Activated naive CD8-positive, alpha-beta T cell (primary cell): ENCODE results near the gene WNT3A.

ENCODE experiments used
- H3K27ac Mint-ChIP-seq: one replicate; pipeline ENCODE4 v1.8.0; 2021; ENCODE audit warnings: mixed read lengths
- H3K27me3 Mint-ChIP-seq: one replicate; pipeline ENCODE4 v1.8.0; 2021; ENCODE audit warnings: mixed read lengths
- H3K36me3 Mint-ChIP-seq: one replicate; pipeline ENCODE4 v1.8.0; 2021; ENCODE audit warnings: mixed read lengths
- H3K4me1 Mint-ChIP-seq: one replicate; pipeline ENCODE4 v1.8.0; 2021; ENCODE audit warnings: low read depth, mixed read lengths
- H3K4me3 Mint-ChIP-seq: one replicate; pipeline ENCODE4 v1.8.0; 2021; ENCODE audit warnings: mild to moderate bottlenecking, mixed read lengths
- H3K9me3 Mint-ChIP-seq: one replicate; pipeline ENCODE4 v1.8.0; 2021; ENCODE audit warnings: low read depth, mixed read lengths

Gene WNT3A

DNA sequence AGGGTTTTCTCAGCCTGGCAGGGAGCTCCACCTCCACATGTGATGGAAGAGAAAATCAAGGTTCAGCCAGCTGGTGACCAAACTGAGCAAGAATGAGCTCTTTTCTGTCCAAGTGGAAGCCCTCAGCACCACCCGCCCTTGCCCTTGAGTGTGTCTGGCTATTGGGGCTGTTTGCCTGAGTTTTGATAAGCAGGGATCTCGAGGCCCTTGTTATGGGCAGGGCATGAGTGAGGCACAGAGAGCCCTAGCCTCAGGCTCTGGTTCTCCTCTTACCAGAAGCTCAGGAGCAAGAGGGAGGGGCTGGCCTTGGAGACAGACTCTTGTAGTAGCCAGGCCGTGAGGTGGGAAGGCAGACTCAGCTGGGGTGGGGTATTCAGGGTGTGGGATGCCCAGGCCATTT lies 38.2 kb downstream of the WNT3A start:
- Mint-ChIP-seq H3K36me3 (no peaks in the 10 kb centered on the region), H3K9me3 (no peaks in the 10 kb centered on the region), H3K27me3 (peaks cover 4% of the 10 kb centered on the region), H3K27ac (no peak overlapping the region), H3K4me1 (no peaks in the 10 kb centered on the region), H3K4me3 (no peak overlapping the region)

DNA sequence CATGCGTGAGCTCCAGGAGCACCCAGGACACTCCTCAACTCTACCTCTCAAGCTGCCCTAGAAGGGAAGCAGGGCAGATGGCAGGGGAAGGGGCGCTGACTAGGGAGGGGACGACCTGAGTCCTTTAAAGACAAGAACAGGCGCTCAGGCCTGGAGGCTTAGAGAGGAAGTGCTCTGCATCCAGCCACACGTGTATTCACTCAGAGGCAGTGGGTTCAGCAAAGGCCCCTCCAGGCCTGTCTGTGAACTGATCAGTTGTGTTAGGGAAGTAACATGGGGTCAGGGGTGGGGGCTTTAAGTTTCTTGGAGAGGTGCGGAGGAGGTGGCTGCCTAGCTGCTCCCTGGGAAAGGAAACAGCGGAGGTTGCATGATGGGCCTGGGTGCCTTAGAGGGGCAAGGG lies 38.6 kb downstream of the WNT3A start:
- no peaks in the 10 kb centered on the region for H3K4me1 Mint-ChIP-seq
- H3K4me3 Mint-ChIP-seq, result no peak overlapping the region
- H3K27ac Mint-ChIP-seq, result no peak overlapping the region
- no peaks in the 10 kb centered on the region for H3K27me3 Mint-ChIP-seq
- H3K9me3 Mint-ChIP-seq, result no peaks in the 10 kb centered on the region
- H3K36me3 Mint-ChIP-seq, result no peaks in the 10 kb centered on the region

DNA sequence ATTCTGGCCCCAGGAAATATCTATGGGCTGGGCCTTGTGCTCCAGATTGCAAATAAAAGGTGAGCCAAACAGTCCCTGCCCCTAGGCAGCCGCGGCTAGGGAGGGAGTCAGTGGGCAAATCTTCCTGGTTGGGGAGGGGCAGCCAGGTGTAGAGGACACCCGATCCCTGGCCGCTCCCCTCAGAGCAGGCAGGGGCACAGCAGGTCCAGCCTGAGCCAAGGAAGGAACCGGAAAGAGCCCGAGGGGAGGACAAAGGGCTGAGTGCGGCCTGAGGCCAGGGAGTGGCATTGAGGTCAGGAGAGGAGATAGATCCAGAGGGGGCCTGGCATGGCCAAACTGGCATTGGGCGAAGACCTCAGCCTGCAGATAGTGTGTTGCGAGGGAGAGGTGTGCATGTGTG lies 39.1 kb downstream of the WNT3A start:
- H3K4me1 Mint-ChIP-seq, result no peaks in the 10 kb centered on the region
- no peak overlapping the region for H3K4me3 Mint-ChIP-seq
- H3K9me3 Mint-ChIP-seq, result no peaks in the 10 kb centered on the region
- no peaks in the 10 kb centered on the region for H3K27me3 Mint-ChIP-seq
- no peak overlapping the region for H3K27ac Mint-ChIP-seq
- H3K36me3 Mint-ChIP-seq, result no peaks in the 10 kb centered on the region

DNA sequence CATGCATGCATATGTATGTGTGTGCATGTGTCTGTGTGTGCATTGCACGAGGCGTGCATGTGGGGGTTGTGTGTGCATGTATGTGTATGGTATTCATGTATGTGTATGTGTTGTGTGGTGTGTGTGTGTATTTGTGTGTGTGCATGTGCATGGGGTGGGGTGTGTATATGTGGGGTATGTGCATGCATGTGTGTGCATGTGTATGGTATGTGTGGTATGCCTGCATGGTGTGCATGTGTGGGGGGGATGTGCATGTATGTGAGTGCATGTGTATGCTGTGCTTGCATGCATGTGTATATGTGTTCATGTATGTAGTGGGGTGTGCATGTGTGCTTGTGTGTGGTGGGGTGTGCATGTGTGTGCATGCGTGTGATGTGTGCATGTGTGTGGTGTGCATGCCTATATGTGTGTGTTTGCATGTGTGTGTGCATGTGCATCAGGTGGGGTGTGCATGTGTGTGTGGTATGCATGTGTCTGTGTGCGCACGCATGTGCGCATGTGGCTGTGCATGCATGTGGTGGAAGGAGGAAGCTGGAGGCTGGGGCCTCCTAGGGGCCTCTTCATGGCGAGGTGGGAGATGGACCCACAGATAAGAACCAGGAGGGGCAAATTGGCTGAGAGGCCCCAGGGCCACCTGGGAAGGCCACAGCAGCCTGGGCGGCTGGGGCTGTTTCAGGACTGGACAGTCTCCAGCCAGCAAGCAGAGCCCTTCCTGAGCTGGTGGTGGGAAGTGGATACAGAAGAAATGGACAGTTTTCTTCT lies 39.8 kb downstream of the WNT3A start:
- no peaks in the 10 kb centered on the region for H3K4me1 Mint-ChIP-seq
- peaks cover 1% of the 10 kb centered on the region for H3K27me3 Mint-ChIP-seq
- no peak overlapping the region for H3K4me3 Mint-ChIP-seq
- H3K36me3 Mint-ChIP-seq, result no peaks in the 10 kb centered on the region
- no peaks in the 10 kb centered on the region for H3K9me3 Mint-ChIP-seq
- no peak overlapping the region for H3K27ac Mint-ChIP-seq

DNA sequence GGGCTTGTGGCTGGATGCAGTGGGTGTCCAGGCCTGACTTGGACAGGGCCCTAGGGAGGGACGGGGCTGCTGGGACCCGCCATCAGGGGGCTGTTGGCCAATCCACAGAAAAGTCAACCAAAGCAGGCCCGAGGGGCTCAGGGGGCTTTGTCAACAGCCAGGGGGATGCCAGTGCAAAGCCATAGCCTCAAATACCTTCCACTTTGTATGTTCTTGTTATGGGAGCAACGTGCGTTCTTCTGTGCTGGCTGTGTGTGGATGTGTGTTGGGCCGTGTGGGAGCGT lies 40.3 kb downstream of the WNT3A start:
- Mint-ChIP-seq H3K4me3 (no peak overlapping the region), H3K9me3 (no peaks in the 10 kb centered on the region), H3K27ac (no peak overlapping the region), H3K4me1 (no peaks in the 10 kb centered on the region), H3K27me3 (peaks cover 4% of the 10 kb centered on the region), H3K36me3 (no peaks in the 10 kb centered on the region)

DNA sequence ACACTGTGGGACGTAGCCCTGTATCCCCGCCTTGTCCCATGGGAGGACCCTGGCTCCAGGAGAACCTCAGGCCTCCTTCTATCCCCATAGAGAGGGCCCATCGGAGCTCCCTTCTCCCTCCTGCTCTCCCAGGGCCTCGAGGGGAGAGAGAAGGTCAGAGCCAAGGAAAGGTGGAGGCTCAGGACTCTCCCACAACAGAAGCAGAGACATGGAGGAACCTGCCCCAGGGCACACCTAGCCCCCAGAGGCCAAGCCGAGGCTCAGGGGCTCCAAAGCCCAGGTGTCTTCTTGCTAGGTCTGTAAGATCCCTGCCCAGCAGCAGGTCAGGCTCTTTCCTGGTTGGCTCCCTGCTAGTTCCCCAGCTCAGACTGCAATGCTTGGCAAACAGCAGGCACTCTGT lies 41.3 kb downstream of the WNT3A start:
- Mint-ChIP-seq H3K4me3 (no peak overlapping the region), H3K27me3 (peaks cover 8% of the 10 kb centered on the region), H3K36me3 (no peaks in the 10 kb centered on the region), H3K4me1 (no peaks in the 10 kb centered on the region), H3K9me3 (no peaks in the 10 kb centered on the region), H3K27ac (no peak overlapping the region)

DNA sequence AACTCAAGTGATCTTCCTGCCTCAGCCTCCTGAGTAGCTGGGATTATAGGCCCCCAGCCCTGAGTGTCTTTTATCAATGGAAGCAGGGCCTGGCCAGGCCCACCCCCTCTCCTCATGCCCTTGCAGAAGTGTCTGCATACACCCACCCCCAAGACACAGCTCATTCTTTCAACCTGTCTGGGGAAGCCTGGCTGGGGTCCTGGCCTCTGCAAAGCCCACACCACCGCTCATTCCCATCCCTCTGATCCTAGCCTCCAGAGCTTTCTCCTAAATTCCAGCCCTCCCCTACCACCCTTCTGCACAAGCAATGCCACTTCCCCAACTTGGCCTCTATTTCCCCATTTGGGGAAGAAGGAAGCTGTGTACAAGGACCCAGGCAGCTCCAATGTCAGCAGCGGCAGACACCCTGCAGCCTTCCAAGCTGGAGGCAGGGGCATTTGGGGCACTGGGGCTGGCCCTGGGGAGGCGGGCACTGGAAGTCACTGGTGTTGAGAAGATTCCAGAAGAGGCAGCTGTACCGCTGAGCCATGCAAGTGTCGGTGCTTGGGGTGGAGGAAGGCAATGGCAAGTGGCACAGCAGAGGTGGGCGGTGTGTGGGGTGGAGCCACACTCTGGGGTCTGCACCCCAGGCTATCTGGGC lies 42.0 kb downstream of the WNT3A start:
- H3K27me3 Mint-ChIP-seq, result peaks cover 8% of the 10 kb centered on the region
- no peaks in the 10 kb centered on the region for H3K4me1 Mint-ChIP-seq
- no peak overlapping the region for H3K4me3 Mint-ChIP-seq
- no peak overlapping the region for H3K27ac Mint-ChIP-seq
- H3K36me3 Mint-ChIP-seq, result no peaks in the 10 kb centered on the region
- H3K9me3 Mint-ChIP-seq, result no peaks in the 10 kb centered on the region

DNA sequence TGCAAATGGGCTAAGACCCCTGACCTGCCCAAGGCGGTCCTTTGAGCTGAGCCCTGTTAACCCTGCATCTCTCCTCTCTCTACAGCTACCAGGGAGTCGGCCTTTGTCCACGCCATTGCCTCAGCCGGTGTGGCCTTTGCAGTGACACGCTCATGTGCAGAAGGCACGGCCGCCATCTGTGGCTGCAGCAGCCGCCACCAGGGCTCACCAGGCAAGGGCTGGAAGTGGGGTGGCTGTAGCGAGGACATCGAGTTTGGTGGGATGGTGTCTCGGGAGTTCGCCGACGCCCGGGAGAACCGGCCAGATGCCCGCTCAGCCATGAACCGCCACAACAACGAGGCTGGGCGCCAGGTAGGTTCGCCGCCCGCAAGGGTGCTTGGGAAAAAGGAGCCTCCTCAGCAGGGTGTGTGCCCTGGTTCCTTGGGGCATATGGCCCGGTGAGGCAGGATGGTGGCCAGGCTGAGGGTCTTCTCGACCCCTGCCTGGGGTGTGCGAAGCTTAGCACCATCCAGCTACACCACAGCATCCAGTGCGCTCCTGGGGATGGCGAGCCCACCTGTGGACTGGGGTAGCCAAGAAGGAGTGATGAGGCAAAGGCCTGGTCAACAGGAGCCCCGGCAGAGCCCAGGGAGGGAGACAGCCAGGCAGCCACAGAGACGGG lies 43.9 kb downstream of the WNT3A start:
- Mint-ChIP-seq H3K9me3 (no peaks in the 10 kb centered on the region), H3K4me3 (no peak overlapping the region), H3K4me1 (no peaks in the 10 kb centered on the region), H3K27me3 (peaks cover 10% of the 10 kb centered on the region), H3K36me3 (no peaks in the 10 kb centered on the region), H3K27ac (no peak overlapping the region)

DNA sequence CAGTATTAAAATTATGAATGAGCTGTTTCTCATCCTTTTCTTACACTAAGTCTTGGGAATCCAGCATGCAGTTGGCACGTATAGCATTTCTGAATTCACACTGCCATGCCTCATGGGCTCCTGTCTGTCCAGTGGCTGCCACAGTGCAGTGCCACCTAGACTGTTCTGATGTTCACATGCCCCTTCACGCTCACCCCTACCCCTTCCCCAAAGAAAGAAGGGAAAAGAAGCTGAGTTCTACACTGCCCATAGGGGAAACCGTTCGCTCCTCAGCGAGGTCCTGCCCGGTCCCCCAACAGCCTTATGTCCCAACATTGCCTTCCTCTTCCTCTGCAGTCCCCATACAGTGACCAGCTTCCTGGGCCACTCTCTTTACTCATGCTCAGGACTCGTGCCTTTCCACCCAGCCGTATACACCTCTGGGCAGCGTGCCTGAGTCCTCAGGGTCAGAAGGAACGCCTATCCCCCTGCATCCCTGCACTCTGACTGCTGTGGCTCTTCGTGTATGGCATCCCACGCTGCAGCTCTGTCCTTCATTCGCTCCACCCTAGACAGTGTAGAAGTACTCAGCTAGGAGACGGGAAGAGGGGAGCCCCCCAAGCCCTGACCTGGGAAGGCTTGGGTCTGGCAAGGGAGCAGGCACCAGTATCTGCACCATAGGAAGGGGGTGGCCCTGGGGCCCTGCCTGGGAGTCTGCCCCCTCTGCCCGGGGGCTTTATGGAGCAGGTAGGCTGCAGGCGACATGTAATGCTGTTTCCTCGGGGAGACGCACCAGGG lies 51.6 kb downstream of the WNT3A start:
- H3K4me3 Mint-ChIP-seq, result peak overlapping the region; percentile 33
- no peaks in the 10 kb centered on the region for H3K36me3 Mint-ChIP-seq
- H3K27me3 Mint-ChIP-seq, result peaks cover 12% of the 10 kb centered on the region
- H3K27ac Mint-ChIP-seq, result no peak overlapping the region
- peaks cover 9% of the 10 kb centered on the region for H3K4me1 Mint-ChIP-seq
- no peaks in the 10 kb centered on the region for H3K9me3 Mint-ChIP-seq

DNA sequence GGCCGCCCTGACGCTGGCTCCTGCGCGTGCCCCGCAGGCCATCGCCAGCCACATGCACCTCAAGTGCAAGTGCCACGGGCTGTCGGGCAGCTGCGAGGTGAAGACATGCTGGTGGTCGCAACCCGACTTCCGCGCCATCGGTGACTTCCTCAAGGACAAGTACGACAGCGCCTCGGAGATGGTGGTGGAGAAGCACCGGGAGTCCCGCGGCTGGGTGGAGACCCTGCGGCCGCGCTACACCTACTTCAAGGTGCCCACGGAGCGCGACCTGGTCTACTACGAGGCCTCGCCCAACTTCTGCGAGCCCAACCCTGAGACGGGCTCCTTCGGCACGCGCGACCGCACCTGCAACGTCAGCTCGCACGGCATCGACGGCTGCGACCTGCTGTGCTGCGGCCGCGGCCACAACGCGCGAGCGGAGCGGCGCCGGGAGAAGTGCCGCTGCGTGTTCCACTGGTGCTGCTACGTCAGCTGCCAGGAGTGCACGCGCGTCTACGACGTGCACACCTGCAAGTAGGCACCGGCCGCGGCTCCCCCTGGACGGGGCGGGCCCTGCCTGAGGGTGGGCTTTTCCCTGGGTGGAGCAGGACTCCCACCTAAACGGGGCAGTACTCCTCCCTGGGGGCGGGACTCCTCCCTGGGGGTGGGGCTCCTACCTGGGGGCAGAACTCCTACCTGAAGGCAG lies 52.3 kb downstream of the WNT3A start:
- Mint-ChIP-seq H3K4me3 (peak overlapping the region; percentile 54), H3K9me3 (no peaks in the 10 kb centered on the region), H3K4me1 (peaks cover 9% of the 10 kb centered on the region), H3K27me3 (peaks cover 12% of the 10 kb centered on the region), H3K27ac (no peak overlapping the region), H3K36me3 (no peaks in the 10 kb centered on the region)

DNA sequence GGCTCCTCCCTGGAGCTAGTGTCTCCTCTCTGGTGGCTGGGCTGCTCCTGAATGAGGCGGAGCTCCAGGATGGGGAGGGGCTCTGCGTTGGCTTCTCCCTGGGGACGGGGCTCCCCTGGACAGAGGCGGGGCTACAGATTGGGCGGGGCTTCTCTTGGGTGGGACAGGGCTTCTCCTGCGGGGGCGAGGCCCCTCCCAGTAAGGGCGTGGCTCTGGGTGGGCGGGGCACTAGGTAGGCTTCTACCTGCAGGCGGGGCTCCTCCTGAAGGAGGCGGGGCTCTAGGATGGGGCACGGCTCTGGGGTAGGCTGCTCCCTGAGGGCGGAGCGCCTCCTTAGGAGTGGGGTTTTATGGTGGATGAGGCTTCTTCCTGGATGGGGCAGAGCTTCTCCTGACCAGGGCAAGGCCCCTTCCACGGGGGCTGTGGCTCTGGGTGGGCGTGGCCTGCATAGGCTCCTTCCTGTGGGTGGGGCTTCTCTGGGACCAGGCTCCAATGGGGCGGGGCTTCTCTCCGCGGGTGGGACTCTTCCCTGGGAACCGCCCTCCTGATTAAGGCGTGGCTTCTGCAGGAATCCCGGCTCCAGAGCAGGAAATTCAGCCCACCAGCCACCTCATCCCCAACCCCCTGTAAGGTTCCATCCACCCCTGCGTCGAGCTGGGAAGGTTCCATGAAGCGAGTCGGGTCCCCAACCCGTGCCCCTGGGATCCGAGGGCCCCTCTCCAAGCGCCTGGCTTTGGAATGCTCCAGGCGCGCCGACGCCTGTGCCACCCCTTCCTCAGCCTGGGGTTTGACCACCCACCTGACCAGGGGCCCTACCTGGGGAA lies 53.0 kb downstream of the WNT3A start:
- Mint-ChIP-seq H3K4me1 (peaks cover 9% of the 10 kb centered on the region), H3K4me3 (peak overlapping the region; percentile 54), H3K27me3 (peaks cover 11% of the 10 kb centered on the region), H3K27ac (no peak overlapping the region), H3K36me3 (no peaks in the 10 kb centered on the region), H3K9me3 (no peaks in the 10 kb centered on the region)

DNA sequence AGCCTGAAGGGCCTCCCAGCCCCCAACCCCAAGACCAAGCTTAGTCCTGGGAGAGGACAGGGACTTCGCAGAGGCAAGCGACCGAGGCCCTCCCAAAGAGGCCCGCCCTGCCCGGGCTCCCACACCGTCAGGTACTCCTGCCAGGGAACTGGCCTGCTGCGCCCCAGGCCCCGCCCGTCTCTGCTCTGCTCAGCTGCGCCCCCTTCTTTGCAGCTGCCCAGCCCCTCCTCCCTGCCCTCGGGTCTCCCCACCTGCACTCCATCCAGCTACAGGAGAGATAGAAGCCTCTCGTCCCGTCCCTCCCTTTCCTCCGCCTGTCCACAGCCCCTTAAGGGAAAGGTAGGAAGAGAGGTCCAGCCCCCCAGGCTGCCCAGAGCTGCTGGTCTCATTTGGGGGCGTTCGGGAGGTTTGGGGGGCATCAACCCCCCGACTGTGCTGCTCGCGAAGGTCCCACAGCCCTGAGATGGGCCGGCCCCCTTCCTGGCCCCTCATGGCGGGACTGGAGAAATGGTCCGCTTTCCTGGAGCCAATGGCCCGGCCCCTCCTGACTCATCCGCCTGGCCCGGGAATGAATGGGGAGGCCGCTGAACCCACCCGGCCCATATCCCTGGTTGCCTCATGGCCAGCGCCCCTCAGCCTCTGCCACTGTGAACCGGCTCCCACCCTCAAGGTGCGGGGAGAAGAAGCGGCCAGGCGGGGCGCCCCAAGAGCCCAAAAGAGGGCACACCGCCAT lies 53.8 kb downstream of the WNT3A start:
- Mint-ChIP-seq H3K27ac (no peak overlapping the region), H3K4me3 (peak overlapping the region; percentile 63), H3K27me3 (peaks cover 11% of the 10 kb centered on the region)

DNA sequence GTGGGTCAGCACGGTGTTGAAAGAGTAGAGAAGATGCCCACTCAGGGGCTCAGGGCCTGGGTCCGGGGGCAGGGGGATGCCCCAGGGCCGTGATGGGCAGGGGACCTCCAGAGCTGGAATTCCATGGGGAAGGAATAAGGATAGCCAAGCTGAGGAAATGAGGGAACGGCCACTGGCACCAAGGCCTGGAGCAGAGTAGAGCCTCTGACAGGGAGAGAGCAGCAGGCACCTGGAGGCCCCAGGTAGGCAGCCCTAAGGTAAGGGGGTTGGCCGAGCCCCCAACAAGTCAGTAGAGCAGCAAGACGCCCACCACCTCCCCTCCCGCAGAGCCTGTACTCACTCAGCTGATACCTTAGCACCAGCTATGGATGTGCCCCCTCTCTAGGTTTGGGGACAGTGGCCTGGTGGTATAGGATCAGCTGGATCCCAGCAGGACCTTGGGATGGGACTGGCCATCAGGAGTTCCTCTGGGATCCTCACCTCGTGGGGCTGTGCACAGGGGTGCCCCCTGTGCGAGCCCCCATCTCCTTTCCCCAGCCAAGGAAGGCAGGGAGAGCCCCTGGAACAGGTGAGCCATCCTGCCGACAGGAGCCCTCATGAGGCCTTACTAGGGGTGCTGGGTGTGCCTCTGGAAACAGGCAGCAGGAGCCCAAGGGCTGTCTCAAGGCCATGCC lies 54.8 kb downstream of the WNT3A start:
- Mint-ChIP-seq H3K36me3 (no peaks in the 10 kb centered on the region), H3K4me1 (peaks cover 9% of the 10 kb centered on the region), H3K27me3 (peaks cover 11% of the 10 kb centered on the region), H3K9me3 (no peaks in the 10 kb centered on the region), H3K4me3 (peak overlapping the region; percentile 63), H3K27ac (no peak overlapping the region)

More for the DNA sequence above, 53.8 kb downstream of the WNT3A start:
- no peaks in the 10 kb centered on the region for H3K36me3 Mint-ChIP-seq
- no peaks in the 10 kb centered on the region for H3K9me3 Mint-ChIP-seq
- peaks cover 9% of the 10 kb centered on the region for H3K4me1 Mint-ChIP-seq
